ENCODE results near the gene LRATD1. TPM values are rescaled to one million over a fixed set of nuclear protein-coding genes. Genes with fewer than 3 reads are reported as not detected.
"Not testable (repeated sequence)": the region's sequence is repeated elsewhere in the genome, so short reads cannot be mapped to it uniquely, and the experiment has no call there.

LRATD1 gene
- total RNA-seq, 1 donor from 2014 or later = 32.7 TPM

DNA sequence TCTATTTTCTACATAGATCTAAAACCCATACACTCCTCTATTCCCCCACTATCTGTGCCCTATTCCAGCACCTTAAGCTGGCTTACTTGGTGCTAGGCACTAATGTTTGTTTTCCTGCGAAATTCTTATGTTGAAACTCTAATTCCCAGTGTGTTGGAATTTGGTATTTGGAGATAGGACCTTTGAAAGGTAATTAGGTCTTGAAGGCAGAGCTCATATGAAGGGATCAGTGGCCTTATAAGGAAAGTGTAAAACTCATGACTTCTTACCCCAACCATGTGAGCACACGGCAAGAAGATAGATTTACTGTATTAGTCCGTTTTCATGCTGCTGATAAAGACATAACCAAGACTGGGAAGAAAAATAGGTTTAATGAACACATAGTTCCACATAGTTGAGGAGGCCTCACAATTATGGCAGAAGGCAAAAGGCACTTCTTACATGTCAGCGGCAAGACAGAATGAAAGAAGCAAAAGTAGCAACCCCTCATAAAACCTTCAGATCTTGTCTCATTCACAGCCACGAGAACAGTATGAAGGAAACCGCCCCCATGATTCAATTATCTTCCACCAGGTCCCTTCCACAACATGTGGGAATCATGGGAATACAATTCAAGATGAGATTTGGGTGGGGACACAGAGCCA, 10.5 kb upstream of the LRATD1 start:
- TF ChIP-seq POLR2A (IDR thresholded peaks at IDR 0.05) (no peak), POLR2AphosphoS5 (IDR thresholded peaks at IDR 0.05; ENCODE audit: insufficient read depth in 1 of 2, low read depth in 1 of 2) (no peak)
- TF ChIP-seq, protein P1, sequence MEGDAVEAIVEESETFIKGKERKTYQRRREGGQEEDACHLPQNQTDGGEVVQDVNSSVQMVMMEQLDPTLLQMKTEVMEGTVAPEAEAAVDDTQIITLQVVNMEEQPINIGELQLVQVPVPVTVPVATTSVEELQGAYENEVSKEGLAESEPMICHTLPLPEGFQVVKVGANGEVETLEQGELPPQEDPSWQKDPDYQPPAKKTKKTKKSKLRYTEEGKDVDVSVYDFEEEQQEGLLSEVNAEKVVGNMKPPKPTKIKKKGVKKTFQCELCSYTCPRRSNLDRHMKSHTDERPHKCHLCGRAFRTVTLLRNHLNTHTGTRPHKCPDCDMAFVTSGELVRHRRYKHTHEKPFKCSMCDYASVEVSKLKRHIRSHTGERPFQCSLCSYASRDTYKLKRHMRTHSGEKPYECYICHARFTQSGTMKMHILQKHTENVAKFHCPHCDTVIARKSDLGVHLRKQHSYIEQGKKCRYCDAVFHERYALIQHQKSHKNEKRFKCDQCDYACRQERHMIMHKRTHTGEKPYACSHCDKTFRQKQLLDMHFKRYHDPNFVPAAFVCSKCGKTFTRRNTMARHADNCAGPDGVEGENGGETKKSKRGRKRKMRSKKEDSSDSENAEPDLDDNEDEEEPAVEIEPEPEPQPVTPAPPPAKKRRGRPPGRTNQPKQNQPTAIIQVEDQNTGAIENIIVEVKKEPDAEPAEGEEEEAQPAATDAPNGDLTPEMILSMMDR (IDR thresholded peaks at IDR 0.05) = no peak
- Histone ChIP-seq H3K4me3 (no peak overlapping the region), H3K27ac (no peak overlapping the region), H3K4me1 (no peaks in the 10 kb centered on the region), H3K9me3 (no peaks in the 10 kb centered on the region), H3K27me3 (no peaks in the 10 kb centered on the region), H3K36me3 (no peaks in the 10 kb centered on the region)
- intact Hi-C loops (cut with DNase I) = no loop called here
- no peak for DNase-seq (ENCODE audit: extremely low spot score in 2 of 2)

DNA sequence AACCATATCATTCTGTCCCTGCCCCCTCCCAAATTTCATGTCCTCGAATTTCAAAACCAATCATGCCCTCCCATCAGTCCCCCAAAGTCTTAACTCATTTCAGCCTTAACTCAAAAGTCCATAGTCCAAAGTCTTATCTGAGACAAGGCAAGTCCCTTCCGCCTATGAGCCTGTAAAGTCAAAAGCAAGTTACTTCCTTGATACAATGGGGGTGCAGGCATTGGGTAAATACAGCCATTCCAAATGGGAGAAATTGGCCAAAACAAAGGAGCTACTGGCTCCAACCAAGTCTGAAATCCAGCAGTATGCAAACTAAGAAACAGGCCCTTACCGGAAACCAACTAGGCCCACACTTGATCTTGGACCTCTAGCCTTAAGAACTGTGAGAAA, 10.0 kb upstream of the LRATD1 start:
- DNase-seq (ENCODE audit: extremely low spot score in 2 of 2); H3K27me3 ChIP-seq; H3K9me3 ChIP-seq; H3K4me1 ChIP-seq; H3K36me3 ChIP-seq; H3K27ac ChIP-seq; intact Hi-C loops (cut with DNase I); H3K4me3 ChIP-seq: not testable (repeated sequence)

DNA sequence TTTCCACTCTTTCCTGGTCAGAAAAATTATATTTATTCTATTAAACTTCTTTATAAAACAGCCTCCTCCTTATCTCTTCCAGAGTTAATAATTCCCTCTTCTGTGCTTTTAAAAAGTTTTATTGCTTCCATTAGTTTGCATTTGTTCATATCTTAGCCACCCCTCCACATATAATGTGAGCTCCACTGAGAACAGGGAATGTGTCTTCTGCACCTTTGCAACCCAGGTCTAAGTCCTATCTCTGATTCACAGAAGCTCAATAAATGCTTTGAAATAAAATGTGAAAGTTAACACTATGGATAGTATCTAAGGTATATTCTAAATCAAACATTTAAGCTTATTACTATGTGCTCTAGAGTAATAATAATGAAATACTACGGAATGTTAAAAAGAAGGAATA, 9.3 kb upstream of the LRATD1 start:
- Histone ChIP-seq H3K9me3 (no peaks in the 10 kb centered on the region), H3K4me3 (no peak overlapping the region), H3K4me1 (no peaks in the 10 kb centered on the region), H3K27ac (no peak overlapping the region), H3K27me3 (no peaks in the 10 kb centered on the region), H3K36me3 (no peaks in the 10 kb centered on the region)
- intact Hi-C loops (cut with DNase I) = no loop called here
- DNase-seq (ENCODE audit: extremely low spot score in 2 of 2) = no peak
- TF ChIP-seq, protein P1 (IDR thresholded peaks at IDR 0.05) = no peak
- TF ChIP-seq POLR2AphosphoS5 (IDR thresholded peaks at IDR 0.05; ENCODE audit: insufficient read depth in 1 of 2, low read depth in 1 of 2) = no peak
- TF ChIP-seq POLR2A (IDR thresholded peaks at IDR 0.05) = no peak

DNA sequence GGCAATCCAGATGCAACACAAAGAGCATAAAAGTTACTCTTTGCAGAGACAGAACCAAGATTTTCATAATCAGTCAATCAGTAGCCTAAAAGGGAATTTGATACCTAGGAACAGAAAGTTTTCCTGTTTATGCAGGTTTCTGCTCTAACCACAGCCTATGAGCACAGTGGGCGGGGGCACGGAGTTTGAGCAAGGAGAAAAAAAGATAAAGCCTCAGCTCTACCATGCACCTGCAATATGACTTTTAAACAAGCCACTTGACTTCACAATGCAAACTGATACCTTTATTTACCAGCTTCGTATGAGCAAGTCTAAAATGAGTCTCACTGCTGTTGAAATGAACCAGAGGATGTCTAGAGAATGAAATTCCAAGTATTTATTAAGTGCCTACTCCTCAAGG, 5.6 kb upstream of the LRATD1 start:
- no peaks in the 10 kb centered on the region for H3K27me3 ChIP-seq
- H3K4me3 ChIP-seq = no peak overlapping the region
- TF ChIP-seq, protein P1 (IDR thresholded peaks at IDR 0.05) = no peak
- TF ChIP-seq POLR2A (IDR thresholded peaks at IDR 0.05) = no peak
- TF ChIP-seq POLR2AphosphoS5 (IDR thresholded peaks at IDR 0.05; ENCODE audit: insufficient read depth in 1 of 2, low read depth in 1 of 2) = no peak
- H3K4me1 ChIP-seq = peaks cover 2% of the 10 kb centered on the region
- intact Hi-C loops (cut with DNase I) = no loop called here
- H3K36me3 ChIP-seq = no peaks in the 10 kb centered on the region
- no peak for DNase-seq (ENCODE audit: extremely low spot score in 2 of 2)
- H3K27ac ChIP-seq = no peak overlapping the region
- no peaks in the 10 kb centered on the region for H3K9me3 ChIP-seq

DNA sequence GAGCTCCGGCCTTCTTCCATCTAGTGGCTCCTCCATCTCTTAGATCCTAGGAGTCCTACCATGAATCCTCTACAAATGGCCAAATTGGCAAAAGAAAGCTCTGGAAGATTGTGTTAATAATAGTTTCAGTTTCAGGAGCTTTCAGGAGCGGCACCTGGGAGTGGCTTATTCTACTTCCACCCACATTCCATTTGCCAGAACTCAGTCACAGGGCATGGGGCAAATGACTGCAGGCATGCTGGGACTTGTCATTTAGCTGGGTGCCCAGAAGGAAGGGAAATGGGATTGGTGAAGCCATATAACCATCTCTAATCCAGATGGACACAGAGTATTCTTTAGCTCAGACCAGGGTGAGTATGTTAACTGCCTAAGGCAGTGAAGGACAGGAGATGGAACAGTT, 3.6 kb upstream of the LRATD1 start:
- DNase-seq (ENCODE audit: extremely low spot score in 2 of 2) = no peak
- Histone ChIP-seq H3K36me3 (no peaks in the 10 kb centered on the region), H3K4me1 (peaks cover 20% of the 10 kb centered on the region), H3K27me3 (no peaks in the 10 kb centered on the region), H3K27ac (no peak overlapping the region), H3K9me3 (no peaks in the 10 kb centered on the region), H3K4me3 (no peak overlapping the region)
- intact Hi-C loops (cut with DNase I) = no loop called here
- TF ChIP-seq, protein P1 (IDR thresholded peaks at IDR 0.05) = no peak
- no peak for TF ChIP-seq POLR2A (IDR thresholded peaks at IDR 0.05)
- TF ChIP-seq POLR2AphosphoS5 (IDR thresholded peaks at IDR 0.05; ENCODE audit: insufficient read depth in 1 of 2, low read depth in 1 of 2) = peak in 1 of 2 donors; percentile 67
